HG02610 (cell line): ENCODE measurements around the gene MAD1L1.

Source experiments
- ATAC-seq: cut with Tn5 transposase; IDR thresholded peaks from one replicate; pipeline ENCODE4 v1.9.1; 2021; ENCODE audit warnings: mild to moderate bottlenecking, moderate library complexity; ENCODE audit not compliant: unreplicated experiment

The MAD1L1 gene

DNA sequence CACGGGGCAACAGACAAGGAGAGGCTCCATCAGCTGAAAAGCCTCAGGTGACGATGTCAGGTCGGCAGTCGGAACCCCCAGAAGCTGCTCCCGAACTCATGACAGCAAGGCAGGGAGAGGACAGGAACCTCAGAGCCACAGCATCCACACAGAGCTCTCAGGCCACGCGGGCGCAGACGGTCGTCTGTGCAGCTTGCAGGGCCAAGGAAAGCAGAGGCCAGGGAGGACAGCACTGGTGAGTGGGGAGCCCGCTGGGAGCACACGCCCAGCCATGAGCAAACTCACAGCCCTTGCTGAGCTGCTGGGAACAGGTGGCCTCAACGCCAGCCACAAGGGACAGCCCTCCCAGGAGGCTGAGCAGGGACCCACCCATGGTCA lies 138.9 kb downstream of the MAD1L1 start:
- ATAC-seq = no peak

GRCh38 chr7:2093215-2093842 lies 139.4 kb downstream of the MAD1L1 start:
- no peak for ATAC-seq

DNA sequence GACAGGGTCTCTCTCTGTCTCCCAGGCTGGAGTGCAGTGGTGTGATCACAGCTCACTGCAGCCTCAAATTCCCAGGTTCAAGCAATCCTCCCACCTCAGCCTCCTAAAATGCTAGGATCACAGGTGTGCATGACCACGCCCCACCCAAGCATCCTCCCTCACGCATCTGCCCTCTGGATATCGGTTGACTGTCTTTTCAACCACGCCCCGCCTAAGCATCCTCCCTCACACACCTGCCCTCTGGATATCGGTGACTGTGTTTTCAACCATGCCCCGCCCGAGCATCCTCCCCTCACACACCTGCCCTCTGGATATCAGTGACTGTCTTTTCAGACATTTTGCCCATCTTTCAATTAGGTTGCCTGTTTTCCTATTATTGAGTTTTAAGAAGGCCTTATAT lies 140.5 kb downstream of the MAD1L1 start:
- no peak for ATAC-seq

- ATAC-seq = no peak
Observed at GRCh38 chr7:2090526-2091520, 141.9 kb downstream of the MAD1L1 start.

GRCh38 chr7:2088801-2089200 lies 143.9 kb downstream of the MAD1L1 start:
- no peak for ATAC-seq

- ATAC-seq = no peak
Observed at GRCh38 chr7:2087744-2088143, 145.0 kb downstream of the MAD1L1 start.

- no peak for ATAC-seq
Observed at GRCh38 chr7:2086229-2086628, 146.5 kb downstream of the MAD1L1 start.

DNA sequence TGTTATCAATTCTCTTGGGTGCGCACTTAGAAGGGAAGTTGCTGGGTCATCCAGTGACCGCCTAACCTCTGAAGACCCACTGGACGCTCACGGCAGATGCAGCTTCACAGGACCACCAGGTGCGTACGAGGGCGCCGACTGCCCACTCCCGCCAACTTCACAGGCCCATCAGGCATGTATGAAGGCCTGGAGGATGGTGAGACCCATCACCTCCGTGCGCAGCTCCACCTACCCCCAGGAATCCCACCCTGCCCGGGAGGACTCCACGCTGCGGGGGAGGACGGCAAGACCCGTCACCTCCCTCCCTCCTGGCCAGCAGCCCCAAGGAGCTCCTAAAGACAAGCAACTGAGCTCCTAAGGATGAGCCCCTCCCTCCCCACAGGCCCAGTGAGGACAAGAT lies 146.9 kb downstream of the MAD1L1 start:
- ATAC-seq = no peak

DNA sequence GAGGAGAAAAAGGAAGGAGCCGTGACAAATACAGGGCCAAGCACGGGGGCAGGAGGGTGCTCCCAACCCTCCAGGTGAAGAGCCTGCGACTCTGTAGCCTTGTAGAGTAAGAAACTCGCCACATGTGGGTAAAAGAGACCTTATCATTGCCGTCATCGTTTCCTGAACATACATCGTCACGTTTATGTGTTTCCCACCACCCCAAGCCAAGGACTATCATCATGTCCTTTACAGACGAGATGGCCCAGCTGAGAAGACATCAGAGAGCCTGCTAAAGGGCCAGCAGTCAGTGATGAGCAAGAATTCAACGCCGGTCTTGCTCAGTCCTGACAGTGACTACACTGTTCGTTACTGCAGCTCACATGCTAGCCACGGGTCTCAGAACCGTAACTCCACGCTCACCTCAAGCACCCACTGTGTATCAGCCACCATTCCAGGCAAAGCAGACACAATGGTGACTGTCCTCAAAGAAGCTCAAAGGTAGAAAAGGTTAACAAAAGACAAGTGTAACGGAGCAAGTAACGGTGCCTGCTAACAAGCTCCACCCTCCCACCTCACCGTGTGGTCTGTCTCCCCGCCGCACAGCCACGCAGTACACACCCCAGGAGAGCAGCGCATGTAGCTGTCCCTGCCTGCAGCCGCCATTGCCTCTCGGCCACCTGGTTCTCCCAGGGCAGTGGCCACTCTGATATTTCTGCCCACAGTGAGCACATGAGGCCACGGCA lies 147.8 kb downstream of the MAD1L1 start:
- ATAC-seq = no peak

DNA sequence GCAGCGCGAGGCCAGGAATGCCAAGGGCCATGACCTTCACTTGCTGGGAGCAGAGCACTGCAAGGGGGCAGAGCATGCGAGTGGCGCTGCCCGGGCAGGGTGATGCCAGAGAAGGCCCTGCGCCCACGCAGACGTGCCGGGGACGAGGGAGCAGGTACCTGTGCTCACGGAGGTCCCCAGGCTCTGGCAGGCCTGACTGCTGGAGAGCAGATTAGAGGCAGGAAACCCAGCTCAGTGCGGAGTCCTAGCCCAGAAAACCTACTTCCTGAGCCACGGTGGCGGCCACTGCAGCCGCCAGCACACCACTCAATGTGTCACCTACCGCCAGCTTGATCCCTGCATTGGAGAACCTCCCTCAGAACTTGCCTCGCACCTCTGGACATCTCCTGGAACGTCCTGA lies 148.4 kb downstream of the MAD1L1 start:
- no peak for ATAC-seq

- no peak for ATAC-seq
Observed at GRCh38 chr7:2083362-2083761, 149.4 kb downstream of the MAD1L1 start.

- no peak for ATAC-seq
Observed at GRCh38 chr7:2082139-2082998, 150.4 kb downstream of the MAD1L1 start.

- ATAC-seq = no peak
Observed at GRCh38 chr7:2081526-2082135, 151.1 kb downstream of the MAD1L1 start.

DNA sequence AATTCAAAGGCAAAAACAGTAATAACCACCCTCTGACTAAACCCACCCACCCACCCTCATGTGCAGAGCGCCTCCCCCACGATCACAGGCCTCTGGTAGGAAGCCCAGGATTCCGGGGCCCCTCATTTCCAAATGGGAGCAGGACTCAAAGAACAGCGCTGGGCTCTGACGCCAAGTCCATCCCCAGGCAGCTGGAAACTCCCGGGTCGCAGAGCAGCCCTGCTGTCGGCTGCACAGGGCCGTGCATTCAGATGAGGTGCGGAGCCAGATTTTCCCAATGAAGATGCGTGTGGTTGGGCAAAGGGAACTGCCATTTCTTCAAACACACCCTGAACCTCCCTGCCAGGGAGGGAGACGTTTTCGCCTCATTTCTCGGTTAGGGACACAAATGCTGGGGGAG lies 152.3 kb downstream of the MAD1L1 start:
- ATAC-seq = no peak

- ATAC-seq = no peak
Observed at GRCh38 chr7:2080060-2080387, 152.7 kb downstream of the MAD1L1 start.

GRCh38 chr7:2079332-2080059 lies 153.2 kb downstream of the MAD1L1 start:
- ATAC-seq = no peak

- no peak for ATAC-seq
Observed at GRCh38 chr7:2078899-2079298, 153.8 kb downstream of the MAD1L1 start.

- no peak for ATAC-seq
Observed at GRCh38 chr7:2076649-2077064, 156.1 kb downstream of the MAD1L1 start.

DNA sequence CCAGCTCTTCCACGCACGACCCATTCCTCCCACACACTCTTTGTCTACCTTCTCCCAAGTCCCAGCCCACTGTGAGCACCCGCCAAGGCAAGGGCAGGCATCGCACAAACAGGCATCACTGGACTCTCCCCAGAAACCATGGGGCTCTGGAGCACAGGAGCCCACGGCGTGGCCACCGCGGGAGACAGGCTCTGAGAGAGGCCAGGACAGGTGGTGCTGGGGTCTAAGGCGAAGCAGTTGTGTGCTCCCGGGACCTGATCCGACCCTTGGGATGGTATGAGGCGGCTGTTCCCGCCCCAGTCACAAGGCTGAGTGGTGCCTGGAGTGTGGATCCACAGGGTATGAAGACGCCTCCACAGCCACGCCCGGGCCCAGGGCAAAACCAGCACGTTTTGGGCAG lies 156.9 kb downstream of the MAD1L1 start:
- no peak for ATAC-seq

GRCh38 chr7:2074691-2075090 lies 158.1 kb downstream of the MAD1L1 start:
- no peak for ATAC-seq
